ENCODE results near the gene DYTN.

The DYTN gene

DNA sequence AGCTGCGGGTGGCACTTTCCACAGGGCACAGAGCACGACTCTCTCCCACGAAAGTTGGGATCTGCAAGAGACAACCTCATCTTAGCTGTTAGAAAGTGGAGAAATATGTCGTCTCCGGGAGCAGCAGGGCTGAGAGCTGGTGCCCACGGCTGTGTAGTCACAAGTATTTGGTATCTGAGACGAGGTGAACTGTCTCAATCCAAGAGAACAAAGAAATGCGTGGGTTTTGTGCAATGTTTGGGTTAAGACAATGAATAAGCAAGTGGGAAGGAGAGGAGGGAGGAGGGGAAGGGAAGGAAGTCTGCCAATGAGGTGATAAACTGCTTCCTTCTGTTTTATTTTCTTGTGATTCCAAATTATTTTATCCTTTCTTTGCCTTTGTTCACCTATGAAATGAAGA lies 18.0 kb downstream of the DYTN start:
- Histone ChIP-seq H3K9me3 (replicated peaks; ENCODE audit: insufficient read depth, low read length) (no peaks in the 10 kb centered on the region), H3K9me2 (replicated peaks; ENCODE audit: insufficient read depth, low read length) (no peaks in the 10 kb centered on the region), H3K36me3 (replicated peaks; ENCODE audit: insufficient read depth, low read length) (no peaks in the 10 kb centered on the region), H3K4me2 (ENCODE audit: low read depth, low read length) (no peak overlapping the region), H3K4me1 (ENCODE audit: low read length) (no peaks in the 10 kb centered on the region), H3K27ac (ENCODE audit: low read length) (no peak overlapping the region), H3K4me3 (ENCODE audit: low read length) (no peak overlapping the region), H2AFZ (ENCODE audit: low read length) (no peak overlapping the region), H3F3A (ENCODE audit: insufficient read depth, low read length) (no peaks in the 10 kb centered on the region), H4K20me1 (ENCODE audit: insufficient read depth, low read length) (no peaks in the 10 kb centered on the region), H3K27me3 (replicated peaks; ENCODE audit: insufficient read depth, low read length) (no peaks in the 10 kb centered on the region), H3K79me2 (ENCODE audit: low read length) (no peaks in the 10 kb centered on the region), H3K9ac (ENCODE audit: low read length) (no peak overlapping the region)
- no peak for DNase-seq
- TF ChIP-seq, protein P1, sequence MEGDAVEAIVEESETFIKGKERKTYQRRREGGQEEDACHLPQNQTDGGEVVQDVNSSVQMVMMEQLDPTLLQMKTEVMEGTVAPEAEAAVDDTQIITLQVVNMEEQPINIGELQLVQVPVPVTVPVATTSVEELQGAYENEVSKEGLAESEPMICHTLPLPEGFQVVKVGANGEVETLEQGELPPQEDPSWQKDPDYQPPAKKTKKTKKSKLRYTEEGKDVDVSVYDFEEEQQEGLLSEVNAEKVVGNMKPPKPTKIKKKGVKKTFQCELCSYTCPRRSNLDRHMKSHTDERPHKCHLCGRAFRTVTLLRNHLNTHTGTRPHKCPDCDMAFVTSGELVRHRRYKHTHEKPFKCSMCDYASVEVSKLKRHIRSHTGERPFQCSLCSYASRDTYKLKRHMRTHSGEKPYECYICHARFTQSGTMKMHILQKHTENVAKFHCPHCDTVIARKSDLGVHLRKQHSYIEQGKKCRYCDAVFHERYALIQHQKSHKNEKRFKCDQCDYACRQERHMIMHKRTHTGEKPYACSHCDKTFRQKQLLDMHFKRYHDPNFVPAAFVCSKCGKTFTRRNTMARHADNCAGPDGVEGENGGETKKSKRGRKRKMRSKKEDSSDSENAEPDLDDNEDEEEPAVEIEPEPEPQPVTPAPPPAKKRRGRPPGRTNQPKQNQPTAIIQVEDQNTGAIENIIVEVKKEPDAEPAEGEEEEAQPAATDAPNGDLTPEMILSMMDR (IDR thresholded peaks at IDR 0.05; ENCODE audit: low read length) = no peak
- no peak for TF ChIP-seq EZH2phosphoT487 (IDR thresholded peaks at IDR 0.05; ENCODE audit: low read length)
- no peak for TF ChIP-seq EZH2 (optimal IDR thresholded peaks at IDR 0.05; ENCODE audit: low read depth, low read length)

DNA sequence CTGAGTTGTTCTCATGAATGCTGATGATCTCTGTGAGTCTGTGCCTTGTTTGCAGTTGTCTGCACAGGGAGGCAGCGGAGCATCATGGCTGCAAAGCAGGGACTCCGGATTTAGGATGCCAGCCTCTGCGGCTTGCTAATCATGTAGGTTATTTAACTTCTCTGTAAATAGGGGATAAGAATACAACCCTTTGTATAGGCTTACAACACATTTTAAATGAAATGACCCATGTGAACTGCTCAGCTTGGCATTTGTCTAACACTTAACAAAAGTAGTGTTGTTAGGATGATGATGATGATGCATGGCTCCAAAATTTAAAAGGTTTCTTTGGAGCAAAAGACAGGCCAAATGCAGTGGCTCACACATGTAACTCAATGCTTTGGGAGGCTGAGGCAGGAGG lies 19.4 kb downstream of the DYTN start:
- no peak for TF ChIP-seq EZH2 (optimal IDR thresholded peaks at IDR 0.05; ENCODE audit: low read depth, low read length)
- TF ChIP-seq, protein P1 (IDR thresholded peaks at IDR 0.05; ENCODE audit: low read length) = no peak
- no peak for TF ChIP-seq EZH2phosphoT487 (IDR thresholded peaks at IDR 0.05; ENCODE audit: low read length)
- Histone ChIP-seq H3K4me1 (ENCODE audit: low read length) (no peaks in the 10 kb centered on the region), H3K4me2 (ENCODE audit: low read depth, low read length) (no peak overlapping the region), H3K27me3 (replicated peaks; ENCODE audit: insufficient read depth, low read length) (no peaks in the 10 kb centered on the region), H4K20me1 (ENCODE audit: insufficient read depth, low read length) (no peaks in the 10 kb centered on the region), H3K9me3 (replicated peaks; ENCODE audit: insufficient read depth, low read length) (no peaks in the 10 kb centered on the region), H3K27ac (ENCODE audit: low read length) (no peak overlapping the region), H3F3A (ENCODE audit: insufficient read depth, low read length) (no peaks in the 10 kb centered on the region), H3K79me2 (ENCODE audit: low read length) (no peaks in the 10 kb centered on the region), H3K36me3 (replicated peaks; ENCODE audit: insufficient read depth, low read length) (no peaks in the 10 kb centered on the region), H3K4me3 (ENCODE audit: low read length) (no peak overlapping the region), H3K9me2 (replicated peaks; ENCODE audit: insufficient read depth, low read length) (no peaks in the 10 kb centered on the region), H2AFZ (ENCODE audit: low read length) (no peak overlapping the region), H3K9ac (ENCODE audit: low read length) (no peak overlapping the region)
- no peak for DNase-seq

DNA sequence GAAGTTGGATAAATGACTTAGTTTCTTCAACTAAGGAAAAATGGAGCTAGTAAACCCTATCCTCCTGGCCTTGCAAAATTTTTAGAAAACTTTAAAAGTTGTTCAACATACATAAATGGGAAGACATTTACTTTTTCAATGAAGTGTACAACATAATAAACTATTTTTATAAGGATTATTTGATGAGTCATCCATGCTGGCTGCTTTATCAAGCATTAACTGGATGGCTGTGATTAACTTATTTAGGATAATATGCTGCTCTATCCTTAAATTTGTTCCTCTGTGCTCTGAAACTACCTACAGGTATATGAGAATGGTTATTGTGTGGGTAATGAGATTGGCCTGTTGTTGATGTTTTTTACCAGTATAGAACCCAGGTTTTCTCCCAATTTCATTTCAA lies 21.3 kb downstream of the DYTN start:
- H2AFZ ChIP-seq (ENCODE audit: low read length) = no peak overlapping the region
- DNase-seq = no peak
- no peak for TF ChIP-seq EZH2phosphoT487 (IDR thresholded peaks at IDR 0.05; ENCODE audit: low read length)
- no peak for TF ChIP-seq EZH2 (optimal IDR thresholded peaks at IDR 0.05; ENCODE audit: low read depth, low read length)
- TF ChIP-seq, protein P1 (IDR thresholded peaks at IDR 0.05; ENCODE audit: low read length) = no peak
- H3K4me2 ChIP-seq (ENCODE audit: low read depth, low read length) = no peak overlapping the region
- no peaks in the 10 kb centered on the region for H3K4me1 ChIP-seq (ENCODE audit: low read length)
- no peaks in the 10 kb centered on the region for H3K79me2 ChIP-seq (ENCODE audit: low read length)
- H3K9me2 ChIP-seq (replicated peaks; ENCODE audit: insufficient read depth, low read length) = no peaks in the 10 kb centered on the region
- no peak overlapping the region for H3K9ac ChIP-seq (ENCODE audit: low read length)
- H3K9me3 ChIP-seq (replicated peaks; ENCODE audit: insufficient read depth, low read length) = no peaks in the 10 kb centered on the region
- H3K36me3 ChIP-seq (replicated peaks; ENCODE audit: insufficient read depth, low read length) = no peaks in the 10 kb centered on the region
- no peaks in the 10 kb centered on the region for H4K20me1 ChIP-seq (ENCODE audit: insufficient read depth, low read length)
- no peak overlapping the region for H3K4me3 ChIP-seq (ENCODE audit: low read length)
- no peak overlapping the region for H3K27ac ChIP-seq (ENCODE audit: low read length)
- H3F3A ChIP-seq (ENCODE audit: insufficient read depth, low read length) = no peaks in the 10 kb centered on the region
- no peaks in the 10 kb centered on the region for H3K27me3 ChIP-seq (replicated peaks; ENCODE audit: insufficient read depth, low read length)

Measured in MM.1S (cell line).